ENCODE results near the gene SWI5. TPM values are rescaled to one million over a fixed set of nuclear protein-coding genes. Genes with fewer than 3 reads are reported as not detected.

Gene SWI5
- total RNA-seq, 4 donors from 2014 or later = 18.3 to 27.2 (median 23.5) TPM

GRCh38 chr9:128321879-128322403 is 45.9 kb downstream of the SWI5 start:
- H3K27ac ChIP-seq = peak overlapping the region; percentile 63 to 94 (median 88)
- H3K4me1 ChIP-seq = peaks cover 4 to 25% (median 12%) of the 10 kb centered on the region in 4 donors
- peak overlapping the region; percentile 73 to 91 (median 85) for H3K4me3 ChIP-seq
- DNase-seq = no peak
- no peak for TF ChIP-seq POLR2A (IDR thresholded peaks at IDR 0.05)
- TF ChIP-seq CTCF (IDR thresholded peaks at IDR 0.05) = no peak
- H3K9me3 ChIP-seq = no peaks in the 10 kb centered on the region
- no peaks in the 10 kb centered on the region for H3K27me3 ChIP-seq
- H3K36me3 ChIP-seq = peaks cover 0 to 34% (median 0%) of the 10 kb centered on the region in 3 donors

GRCh38 chr9:128322404-128323211 is 46.5 kb downstream of the SWI5 start, which contains the start of the genes COQ4 and TRUB2:
TSS of gene COQ4 (plus strand) at chr9:128322839. CDS start at chr9:128322859, 20 bp downstream.
TSS of gene TRUB2 (minus strand) at chr9:128322447. CDS start at chr9:128322408, 39 bp downstream.
- Histone ChIP-seq H3K9me3 (no peaks in the 10 kb centered on the region), H3K36me3 (peaks cover 0 to 33% (median 0%) of the 10 kb centered on the region in 3 donors), H3K4me3 (peak within 1 kb of the TSS; percentile 73 to 91 (median 85)), H3K27me3 (no peaks in the 10 kb centered on the region), H3K27ac (peak within 1 kb of the TSS; percentile 63 to 94 (median 88)), H3K4me1 (peaks cover 4 to 25% (median 12%) of the 10 kb centered on the region in 4 donors)
- peak; percentile 95 to 97 (median 95) for DNase-seq
- TF ChIP-seq CTCF (IDR thresholded peaks at IDR 0.05) (no peak), POLR2A (IDR thresholded peaks at IDR 0.05) (peak; percentile 35 to 41)

DNA sequence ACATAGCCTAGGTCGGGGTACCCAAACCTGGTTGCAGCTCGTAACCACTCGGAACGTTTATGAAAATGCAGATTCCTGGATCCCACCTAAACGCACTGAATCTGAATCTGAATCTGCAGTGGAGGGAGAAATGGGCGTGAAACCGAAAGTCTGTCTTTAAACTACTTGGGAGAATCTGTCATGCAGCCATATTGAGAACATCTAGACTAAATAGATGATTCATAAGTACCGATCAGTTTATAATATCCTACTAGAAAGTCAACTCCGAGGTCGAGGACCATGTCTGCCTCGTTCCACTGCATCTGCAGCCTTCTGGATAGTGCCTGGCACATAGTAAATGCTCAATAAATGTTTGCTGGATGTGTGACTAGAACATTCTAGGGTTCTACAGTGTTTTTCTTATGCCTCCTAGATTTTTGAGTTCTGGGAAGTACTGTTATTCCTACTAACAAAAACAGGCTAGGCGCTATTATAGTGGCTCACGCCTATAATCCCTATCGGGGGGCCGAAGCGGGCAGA is 47.2 kb downstream of the SWI5 start:
- peak overlapping the region; percentile 63 to 94 (median 88) for H3K27ac ChIP-seq
- peak overlapping the region; percentile 73 to 91 (median 85) for H3K4me3 ChIP-seq
- no peaks in the 10 kb centered on the region for H3K9me3 ChIP-seq
- H3K36me3 ChIP-seq = peaks cover 0 to 36% (median 0%) of the 10 kb centered on the region in 3 donors
- H3K27me3 ChIP-seq = no peaks in the 10 kb centered on the region
- no peak for TF ChIP-seq POLR2A (IDR thresholded peaks at IDR 0.05)
- peaks cover 4 to 25% (median 12%) of the 10 kb centered on the region in 4 donors for H3K4me1 ChIP-seq
- no peak for DNase-seq

DNA sequence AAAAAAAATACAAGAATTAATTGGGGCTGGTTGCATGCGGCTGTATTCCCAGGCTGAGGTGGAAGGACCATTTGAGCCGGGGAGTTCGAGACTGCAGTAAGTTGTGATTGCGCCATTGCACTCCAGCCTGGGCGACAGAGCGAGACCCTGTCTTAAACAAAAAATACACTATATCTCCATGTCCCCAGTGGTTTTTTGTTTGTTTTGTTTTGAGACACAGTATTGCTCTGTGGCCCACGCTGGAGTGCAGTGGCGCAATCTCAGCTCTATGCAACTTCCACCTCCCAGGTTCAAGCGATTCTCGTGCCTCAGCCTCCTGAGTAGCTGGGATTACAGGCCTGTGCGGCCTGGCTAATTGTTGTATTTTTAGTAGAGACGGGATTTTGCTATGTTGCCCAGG is 47.7 kb downstream of the SWI5 start:
- no peaks in the 10 kb centered on the region for H3K9me3 ChIP-seq
- H3K36me3 ChIP-seq = peaks cover 0 to 42% (median 0%) of the 10 kb centered on the region in 3 donors
- H3K4me3 ChIP-seq = peak overlapping the region; percentile 73 to 91 (median 85)
- peaks cover 4 to 25% (median 12%) of the 10 kb centered on the region in 4 donors for H3K4me1 ChIP-seq
- TF ChIP-seq POLR2A (IDR thresholded peaks at IDR 0.05) (no peak), CTCF (IDR thresholded peaks at IDR 0.05) (no peak)
- H3K27me3 ChIP-seq = no peaks in the 10 kb centered on the region
- DNase-seq = no peak
- peak overlapping the region in 3 of 4 donors; percentile 63 to 94 (median 89) for H3K27ac ChIP-seq

GRCh38 chr9:128324401-128324800 is 48.3 kb downstream of the SWI5 start:
- Histone ChIP-seq H3K4me1 (peaks cover 4 to 25% (median 12%) of the 10 kb centered on the region in 4 donors), H3K27ac (no peak overlapping the region), H3K9me3 (no peaks in the 10 kb centered on the region), H3K4me3 (no peak overlapping the region), H3K36me3 (peaks cover 0 to 42% (median 0%) of the 10 kb centered on the region in 3 donors), H3K27me3 (no peaks in the 10 kb centered on the region)
- DNase-seq = no peak
- TF ChIP-seq CTCF (IDR thresholded peaks at IDR 0.05) = no peak
- no peak for TF ChIP-seq POLR2A (IDR thresholded peaks at IDR 0.05)

All from Peyer's patch (tissue), 4 donors.